Kidney (tissue), 14 donors: Measurements from ENCODE around the gene TMEM51. TPM values are rescaled to one million over a fixed set of nuclear protein-coding genes. Genes with fewer than 3 reads are reported as not detected.
A peak's percentile ranks its signal among the peaks of the same experiment; 100 is the strongest.

ENCODE experiments used
- DNase-seq, 5 donors: peaks; one replicate each; pipeline ENCODE4 v3.0.0-alpha.2; 2013 to 2020
- FAIRE-seq: peaks from 2 replicates; lab custom pipeline; 2012; peaks lifted over from hg19 to GRCh38; lab: Jason Lieb, UNC
- H3K27ac ChIP-seq, 2 donors: one replicate each; pipeline ENCODE4 v1.7.0; 2013; ENCODE audit warnings: low read depth in 2 of 2, low read length in 2 of 2, inconsistent platforms in 1 of 2
- H3K27me3 ChIP-seq: one replicate; pipeline ENCODE4 v1.7.1; 2013; ENCODE audit warnings: low read length, inconsistent platforms; ENCODE audit not compliant: control insufficient read depth, insufficient read depth
- H3K36me3 ChIP-seq, 3 donors: one replicate each; pipeline versions ENCODE4 v1.7.0 to v1.7.1; 2013; ENCODE audit warnings: low read length in 3 of 3, control low read depth in 1 of 3, inconsistent platforms in 1 of 3; ENCODE audit not compliant: insufficient read depth in 3 of 3, control insufficient read depth in 2 of 3
- H3K4me1 ChIP-seq, 3 donors: one replicate each; pipeline versions ENCODE4 v1.7.0 to v1.7.1; 2013; ENCODE audit warnings: low read length in 3 of 3, inconsistent platforms in 1 of 3, low read depth in 1 of 3; ENCODE audit not compliant: control insufficient read depth in 2 of 3, insufficient read depth in 2 of 3
- H3K4me3 ChIP-seq, 3 donors: one replicate each; pipeline versions ENCODE4 v1.7.0 to v1.8.1; 2013; ENCODE audit warnings: low read length in 3 of 3, control low read depth in 1 of 3, inconsistent platforms in 1 of 3
- H3K9ac ChIP-seq, 3 donors: one replicate each; pipeline versions ENCODE4 v1.7.0 to v1.7.1; 2013; ENCODE audit warnings: low read length in 3 of 3, control low read depth in 1 of 3, inconsistent platforms in 1 of 3
- H3K9me3 ChIP-seq, 3 donors: one replicate each; pipeline versions ENCODE4 v1.7.0 to v1.7.1; 2013; ENCODE audit warnings: low read length in 3 of 3, control low read depth in 1 of 3, inconsistent platforms in 1 of 3; ENCODE audit not compliant: control insufficient read depth in 2 of 3, insufficient read depth in 1 of 3
- intact Hi-C: fragments of 100-400 bp; cut with DNase I; formaldehyde crosslinking; loops from one replicate; pipeline ENCODE4 v1.11.1; 2022
- polyA plus RNA-seq: library from polyadenylated mRNA; stranded (reverse); fragments of 350-450 nt; fragmentation: Illumina TruSeq; extraction: RNeasy Lipid Tissue Mini Kit (QIAGEN cat#74804); gene quantifications from one replicate; pipeline ENCODE4 v1.2.3, GENCODE V29; 2014; ENCODE audit warnings: low read depth, low replicate concordance; ENCODE audit not compliant: insufficient read depth
- total RNA-seq: library from RNA; stranded (reverse); fragmentation: NEBNext Ultra II Directional; extraction: Animal tissue kit (Norgen Biotek cat#: 25700); gene quantifications from one replicate; pipeline ENCODE4 v1.2.1, GENCODE V29; 2021
- TF ChIP-seq, protein P1 (sequence below): IDR thresholded peaks from 3 replicates; pipeline ENCODE4 v1.5.1; 2012; ENCODE audit warnings: mild to moderate bottlenecking, moderate library complexity, borderline replicate concordance; ENCODE audit not compliant: insufficient read depth; ENCODE audit errors: extremely low read depth
- donor health status: control.
- donor health status: control.
- donor health status: control.
- donor health status: control.
- donor health status: control.
- donor health status: DM: yes; HTN: yes; CAD: no.
- donor health status: Normal renal cell carcinoma (clear cell type).

The TMEM51 gene
- total and polyA plus RNA-seq, 2 donors from 2014 or later = 38.1 to 48.4 TPM

- peaks cover 0 to 7% (median 0%) of the 10 kb centered on the region in 3 donors for H3K9me3 ChIP-seq
- no peaks in the 10 kb centered on the region for H3K4me1 ChIP-seq
- intact Hi-C loops = loop anchor here (10.0 kb wide), 1 partner anchor 300 kb away; no protein-coding TSS in a partner anchor
- no peaks in the 10 kb centered on the region for H3K36me3 ChIP-seq
- H3K4me3 ChIP-seq = no peak overlapping the region
- TF ChIP-seq, protein P1, sequence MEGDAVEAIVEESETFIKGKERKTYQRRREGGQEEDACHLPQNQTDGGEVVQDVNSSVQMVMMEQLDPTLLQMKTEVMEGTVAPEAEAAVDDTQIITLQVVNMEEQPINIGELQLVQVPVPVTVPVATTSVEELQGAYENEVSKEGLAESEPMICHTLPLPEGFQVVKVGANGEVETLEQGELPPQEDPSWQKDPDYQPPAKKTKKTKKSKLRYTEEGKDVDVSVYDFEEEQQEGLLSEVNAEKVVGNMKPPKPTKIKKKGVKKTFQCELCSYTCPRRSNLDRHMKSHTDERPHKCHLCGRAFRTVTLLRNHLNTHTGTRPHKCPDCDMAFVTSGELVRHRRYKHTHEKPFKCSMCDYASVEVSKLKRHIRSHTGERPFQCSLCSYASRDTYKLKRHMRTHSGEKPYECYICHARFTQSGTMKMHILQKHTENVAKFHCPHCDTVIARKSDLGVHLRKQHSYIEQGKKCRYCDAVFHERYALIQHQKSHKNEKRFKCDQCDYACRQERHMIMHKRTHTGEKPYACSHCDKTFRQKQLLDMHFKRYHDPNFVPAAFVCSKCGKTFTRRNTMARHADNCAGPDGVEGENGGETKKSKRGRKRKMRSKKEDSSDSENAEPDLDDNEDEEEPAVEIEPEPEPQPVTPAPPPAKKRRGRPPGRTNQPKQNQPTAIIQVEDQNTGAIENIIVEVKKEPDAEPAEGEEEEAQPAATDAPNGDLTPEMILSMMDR = no peak
- no peak for FAIRE-seq
- DNase-seq = no peak
- no peak overlapping the region for H3K27ac ChIP-seq
- H3K27me3 ChIP-seq = no peaks in the 10 kb centered on the region
- no peak overlapping the region for H3K9ac ChIP-seq
Measured at GRCh38 chr1:15125101-15125745, 28.3 kb upstream of the TMEM51 start.

DNA sequence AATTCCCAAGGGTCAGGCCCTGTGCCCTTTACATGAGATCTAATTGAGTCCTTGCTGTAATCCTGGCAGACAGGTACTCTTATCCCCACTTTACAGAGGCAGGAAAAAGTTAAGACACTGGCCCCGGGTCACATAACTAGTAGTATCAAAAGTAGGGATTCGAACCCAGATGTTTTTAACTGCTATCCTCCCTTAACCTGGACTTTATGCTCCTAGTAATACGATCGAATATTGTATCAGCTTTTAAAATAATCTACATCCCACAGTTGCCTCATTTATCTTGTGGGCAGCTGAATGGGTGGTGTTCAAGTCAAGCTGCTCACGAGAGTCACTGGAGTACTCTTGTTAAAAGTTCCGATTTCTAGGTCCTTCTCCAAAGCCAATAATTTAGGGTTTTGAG, 25.5 kb upstream of the TMEM51 start:
- no peaks in the 10 kb centered on the region for H3K27me3 ChIP-seq
- intact Hi-C loops = loop anchor here (10.0 kb wide), 1 partner anchor 297 kb away; no protein-coding TSS in a partner anchor
- no peak overlapping the region for H3K9ac ChIP-seq
- H3K4me3 ChIP-seq = no peak overlapping the region
- DNase-seq (no peak), FAIRE-seq (no peak)
- H3K36me3 ChIP-seq = no peaks in the 10 kb centered on the region
- peaks cover 0 to 9% (median 0%) of the 10 kb centered on the region in 3 donors for H3K9me3 ChIP-seq
- TF ChIP-seq, protein P1 = no peak
- H3K4me1 ChIP-seq = peaks cover 0 to 6% (median 0%) of the 10 kb centered on the region in 3 donors
- H3K27ac ChIP-seq = no peak overlapping the region

- Histone ChIP-seq H3K4me3 (no peak overlapping the region), H3K27me3 (no peaks in the 10 kb centered on the region), H3K4me1 (peaks cover 0 to 6% (median 0%) of the 10 kb centered on the region in 3 donors), H3K36me3 (no peaks in the 10 kb centered on the region), H3K9ac (no peak overlapping the region), H3K27ac (no peak overlapping the region), H3K9me3 (peaks cover 0 to 9% (median 0%) of the 10 kb centered on the region in 3 donors)
- no peak for FAIRE-seq
- intact Hi-C loops = loop anchor here (10.0 kb wide), 1 partner anchor 296 kb away; no protein-coding TSS in a partner anchor
- TF ChIP-seq, protein P1 = peak; percentile 92
- DNase-seq = peak; percentile 75 to 88 (median 84)
Measured at GRCh38 chr1:15128520-15129313, 24.8 kb upstream of the TMEM51 start.
